ENCODE data around the gene ACTR1B.
"Not testable (repeated sequence)": the region's sequence is repeated elsewhere in the genome, so short reads cannot be mapped to it uniquely, and the experiment has no call there.

Gene ACTR1B

DNA sequence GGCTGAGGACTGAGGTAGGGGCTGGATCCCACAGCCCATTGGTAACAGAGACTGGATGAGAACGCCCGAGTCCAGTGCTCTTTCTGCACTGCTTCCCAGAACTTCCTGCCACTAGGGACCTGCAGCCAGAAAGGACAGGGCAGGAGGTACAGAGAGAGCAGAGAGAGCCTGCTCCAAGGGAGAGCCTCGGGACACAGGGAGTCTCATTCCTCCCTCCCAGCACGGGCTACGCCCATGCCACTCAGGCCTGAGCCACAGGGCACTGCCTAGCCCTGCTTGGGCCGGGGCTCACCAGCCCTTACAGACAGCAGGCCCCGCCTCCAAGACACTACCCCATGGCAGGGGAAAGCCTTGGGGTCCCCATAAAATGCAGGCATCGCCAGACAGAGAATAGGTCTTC, 48.1 kb downstream of the ACTR1B start:
- DNase-seq (ENCODE audit: low read depth): not testable (repeated sequence)

DNA sequence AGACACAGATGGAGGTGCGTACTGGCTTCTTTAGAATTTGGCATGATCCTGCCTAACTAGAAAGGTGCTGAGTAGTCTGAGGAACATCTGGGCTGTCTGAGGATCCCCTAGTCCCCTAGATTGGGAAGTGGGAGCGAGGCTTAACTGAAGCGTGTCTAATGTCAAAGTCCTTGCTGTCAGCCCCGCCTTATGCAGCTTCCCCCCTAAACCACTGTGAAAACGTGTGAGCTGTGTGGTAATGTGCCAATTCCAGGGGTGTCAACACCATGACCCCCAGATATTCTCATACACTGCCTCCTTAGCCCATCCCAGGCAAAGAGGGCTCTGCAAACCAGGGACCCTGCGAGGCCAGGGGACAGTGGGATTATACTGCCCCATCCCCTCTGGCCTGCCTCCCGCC, 51.9 kb downstream of the ACTR1B start:
- DNase-seq (ENCODE audit: low read depth): not testable (repeated sequence)

DNA sequence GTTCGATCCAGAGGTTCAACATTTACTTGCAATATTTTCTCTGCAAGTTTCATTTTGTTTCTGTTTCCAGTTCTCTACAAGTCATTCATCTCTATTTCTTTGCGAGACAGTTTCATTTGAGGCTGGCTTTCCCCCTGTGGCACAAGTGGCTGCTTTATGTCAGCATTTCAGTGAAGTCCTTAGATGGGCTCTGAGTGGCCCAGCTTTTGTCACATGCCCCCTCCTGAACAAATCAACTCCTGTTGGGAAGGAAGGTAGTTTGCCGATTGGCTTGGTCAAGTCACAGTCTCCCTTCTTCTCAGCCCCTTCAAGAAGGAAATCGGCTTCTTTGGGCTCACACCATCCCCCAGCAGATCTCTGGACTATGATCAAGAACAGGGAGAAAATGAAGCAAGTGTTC, 55.1 kb downstream of the ACTR1B start:
- not testable (repeated sequence) for DNase-seq (ENCODE audit: low read depth)

Measured in T follicular helper cell (primary cell).